Right atrium auricular region (tissue), 2 donors: ENCODE measurements around the gene ITPR2. TPM values are rescaled to one million over a fixed set of nuclear protein-coding genes. Genes with fewer than 3 reads are reported as not detected.

Experiments
- DNase-seq: peaks from one replicate; pipeline ENCODE4 v3.0.0-alpha.2; 2019; ENCODE audit warnings: low spot score
- H3K27ac ChIP-seq, 2 donors: fragments of 200-600 bp; sonication (generic); 1 replicate in 1 of 2; 2 replicates in 1 of 2; pipeline ENCODE4 v1.5.1; 2016 to 2019
- H3K27me3 ChIP-seq, 2 donors: fragments of 200-600 bp; sonication (generic); one replicate each; pipeline versions ENCODE4 v1.5.1 to v1.6.0; 2017 to 2019
- H3K36me3 ChIP-seq: fragments of 200-600 bp; sonication (generic); one replicate; pipeline ENCODE4 v1.5.1; 2016
- H3K4me1 ChIP-seq, 2 donors: fragments of 200-600 bp; sonication (generic); one replicate each; pipeline versions ENCODE4 v1.5.1 to v1.6.0; 2017 to 2019
- H3K4me3 ChIP-seq, 2 donors: fragments of 200-600 bp; sonication (generic); 1 replicate in 1 of 2; 2 replicates in 1 of 2; pipeline ENCODE4 v1.5.1; 2017 to 2019; ENCODE audit warnings: mild to moderate bottlenecking in 1 of 2, moderate library complexity in 1 of 2
- H3K9me3 ChIP-seq, 2 donors: fragments of 200-600 bp; sonication (generic); one replicate each; pipeline ENCODE4 v1.5.1; 2019
- total RNA-seq, 2 donors: library from RNA; depleted of rRNA; stranded (reverse); fragments of >200 nt; gene quantifications; one replicate each; pipeline ENCODE4 v1.1.0, GENCODE V29; 2016
- TF ChIP-seq, protein P1 (sequence below), 2 donors: fragments of 200-600 bp; sonication (generic); IDR thresholded peaks; one replicate each; pipeline ENCODE4 v1.5.1; 2019; ENCODE audit warnings: antibody characterized with exemption in 2 of 2

The ITPR2 gene
- total RNA-seq, 2 donors from 2014 or later: 13.0 to 20.7 TPM

GRCh38 chr12:26823390-26823789 lies 9.6 kb downstream of the ITPR2 start:
- no peaks in the 10 kb centered on the region for H3K9me3 ChIP-seq
- H3K27me3 ChIP-seq: no peaks in the 10 kb centered on the region
- H3K4me3 ChIP-seq: no peak overlapping the region
- no peak for DNase-seq
- TF ChIP-seq, protein P1, sequence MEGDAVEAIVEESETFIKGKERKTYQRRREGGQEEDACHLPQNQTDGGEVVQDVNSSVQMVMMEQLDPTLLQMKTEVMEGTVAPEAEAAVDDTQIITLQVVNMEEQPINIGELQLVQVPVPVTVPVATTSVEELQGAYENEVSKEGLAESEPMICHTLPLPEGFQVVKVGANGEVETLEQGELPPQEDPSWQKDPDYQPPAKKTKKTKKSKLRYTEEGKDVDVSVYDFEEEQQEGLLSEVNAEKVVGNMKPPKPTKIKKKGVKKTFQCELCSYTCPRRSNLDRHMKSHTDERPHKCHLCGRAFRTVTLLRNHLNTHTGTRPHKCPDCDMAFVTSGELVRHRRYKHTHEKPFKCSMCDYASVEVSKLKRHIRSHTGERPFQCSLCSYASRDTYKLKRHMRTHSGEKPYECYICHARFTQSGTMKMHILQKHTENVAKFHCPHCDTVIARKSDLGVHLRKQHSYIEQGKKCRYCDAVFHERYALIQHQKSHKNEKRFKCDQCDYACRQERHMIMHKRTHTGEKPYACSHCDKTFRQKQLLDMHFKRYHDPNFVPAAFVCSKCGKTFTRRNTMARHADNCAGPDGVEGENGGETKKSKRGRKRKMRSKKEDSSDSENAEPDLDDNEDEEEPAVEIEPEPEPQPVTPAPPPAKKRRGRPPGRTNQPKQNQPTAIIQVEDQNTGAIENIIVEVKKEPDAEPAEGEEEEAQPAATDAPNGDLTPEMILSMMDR (IDR thresholded peaks at IDR 0.05): no peak
- no peak overlapping the region for H3K27ac ChIP-seq
- no peaks in the 10 kb centered on the region for H3K36me3 ChIP-seq
- peaks cover 0 to 12% of the 10 kb centered on the region in 2 donors for H3K4me1 ChIP-seq

DNA sequence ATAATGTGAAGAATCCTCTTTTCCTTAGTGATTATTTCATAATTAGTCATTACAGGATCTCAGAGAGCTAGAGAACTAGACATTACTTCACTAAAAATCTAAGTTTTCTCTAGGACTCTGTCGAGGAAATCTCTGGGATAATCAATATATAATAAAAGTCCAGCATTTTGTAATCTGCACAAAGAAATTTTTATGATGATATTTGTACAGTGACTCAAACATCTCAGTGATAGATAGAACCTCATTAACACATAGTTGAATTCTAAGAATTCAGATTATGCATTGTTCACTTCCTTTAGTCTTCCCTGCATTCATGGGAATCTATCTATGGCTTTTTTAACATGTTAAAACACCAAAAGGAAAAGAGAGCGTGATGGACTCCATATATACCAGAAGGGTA lies 11.0 kb downstream of the ITPR2 start:
- no peak for DNase-seq
- Histone ChIP-seq H3K27ac (no peak overlapping the region), H3K9me3 (no peaks in the 10 kb centered on the region), H3K4me3 (no peak overlapping the region), H3K36me3 (no peaks in the 10 kb centered on the region), H3K4me1 (peaks cover 0 to 6% of the 10 kb centered on the region in 2 donors), H3K27me3 (no peaks in the 10 kb centered on the region)
- TF ChIP-seq, protein P1 (IDR thresholded peaks at IDR 0.05): no peak

GRCh38 chr12:26821212-26821701 lies 11.7 kb downstream of the ITPR2 start:
- TF ChIP-seq, protein P1 (IDR thresholded peaks at IDR 0.05): no peak
- H3K27ac ChIP-seq: no peak overlapping the region
- H3K4me1 ChIP-seq: peaks cover 0 to 6% of the 10 kb centered on the region in 2 donors
- no peaks in the 10 kb centered on the region for H3K9me3 ChIP-seq
- no peaks in the 10 kb centered on the region for H3K27me3 ChIP-seq
- H3K4me3 ChIP-seq: no peak overlapping the region
- H3K36me3 ChIP-seq: no peaks in the 10 kb centered on the region
- no peak for DNase-seq

DNA sequence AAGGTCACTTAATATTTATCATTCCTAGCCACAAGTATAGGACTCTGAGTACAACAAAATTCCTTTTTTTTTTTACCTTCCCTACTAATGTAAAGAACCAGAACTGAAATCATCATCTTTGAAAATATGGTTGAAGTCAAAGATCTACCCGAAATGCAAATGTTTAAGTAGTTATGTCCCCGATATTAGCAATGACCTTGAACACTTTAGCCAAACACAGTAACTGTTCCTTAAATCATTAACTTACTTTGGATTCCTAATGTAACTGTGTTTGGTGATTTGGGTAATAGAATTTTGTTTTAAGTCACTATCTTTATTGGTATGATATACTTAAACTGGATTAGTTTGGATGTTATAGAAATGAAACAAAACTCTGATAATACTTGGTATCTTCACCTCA lies 14.4 kb downstream of the ITPR2 start:
- Histone ChIP-seq H3K9me3 (no peaks in the 10 kb centered on the region), H3K27me3 (no peaks in the 10 kb centered on the region), H3K27ac (no peak overlapping the region), H3K4me1 (peaks cover 0 to 6% of the 10 kb centered on the region in 2 donors), H3K36me3 (no peaks in the 10 kb centered on the region), H3K4me3 (no peak overlapping the region)
- TF ChIP-seq, protein P1 (IDR thresholded peaks at IDR 0.05): no peak
- DNase-seq: no peak

DNA sequence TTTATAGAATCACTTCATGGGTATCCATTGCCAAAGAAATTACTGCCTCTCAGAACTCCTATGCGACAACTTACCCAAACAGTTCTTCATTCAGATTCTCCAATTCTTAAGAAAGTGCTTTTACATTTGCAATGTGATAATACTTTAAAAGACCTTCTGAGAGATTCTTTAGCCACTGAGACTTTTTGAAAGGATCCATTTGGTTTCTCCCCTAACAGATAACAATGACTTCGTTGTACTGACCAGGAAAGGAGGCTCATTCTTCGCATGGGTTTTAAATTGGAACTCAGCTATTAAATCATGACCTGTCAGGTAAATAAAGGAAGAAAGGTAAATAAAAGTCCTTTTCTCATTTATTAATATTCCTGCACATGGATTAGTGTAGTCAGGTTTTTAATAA lies 14.8 kb downstream of the ITPR2 start:
- TF ChIP-seq, protein P1 (IDR thresholded peaks at IDR 0.05): no peak
- Histone ChIP-seq H3K4me3 (no peak overlapping the region), H3K9me3 (no peaks in the 10 kb centered on the region), H3K36me3 (no peaks in the 10 kb centered on the region), H3K27me3 (no peaks in the 10 kb centered on the region), H3K4me1 (peaks cover 0 to 6% of the 10 kb centered on the region in 2 donors), H3K27ac (no peak overlapping the region)
- no peak for DNase-seq

DNA sequence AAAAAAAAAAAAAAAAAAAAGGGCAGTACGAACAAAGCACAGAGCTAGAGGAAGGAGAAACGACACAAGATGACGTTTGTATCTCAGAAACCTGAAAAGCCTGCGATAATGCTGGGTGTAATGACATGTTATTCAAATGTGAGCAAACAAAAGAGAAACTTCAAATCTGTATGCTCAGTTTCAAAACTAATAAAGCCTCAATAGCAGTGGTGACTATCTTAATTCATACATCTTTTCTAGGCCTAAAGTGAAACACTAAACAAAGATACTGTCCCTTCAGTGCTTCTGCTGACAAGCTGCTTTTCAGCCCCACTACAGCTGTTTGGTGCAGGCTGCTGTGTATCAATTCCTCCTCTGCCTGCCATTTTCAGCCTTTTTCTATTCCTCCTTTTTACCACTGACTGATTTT lies 15.8 kb downstream of the ITPR2 start:
- no peak overlapping the region for H3K4me3 ChIP-seq
- no peak overlapping the region for H3K27ac ChIP-seq
- DNase-seq: no peak
- H3K4me1 ChIP-seq: peaks cover 0 to 6% of the 10 kb centered on the region in 2 donors
- H3K36me3 ChIP-seq: no peaks in the 10 kb centered on the region
- no peaks in the 10 kb centered on the region for H3K9me3 ChIP-seq
- TF ChIP-seq, protein P1 (IDR thresholded peaks at IDR 0.05): no peak
- no peaks in the 10 kb centered on the region for H3K27me3 ChIP-seq
